CD4-positive, alpha-beta T cell treated with Interleukin-6 for 4 hours (primary cell): ENCODE measurements around the gene LRRC2.

Experiments
- DNase-seq: peaks from one replicate; pipeline ENCODE4 v3.0.0-alpha.2; 2020; ENCODE audit warnings: mixed read lengths

The LRRC2 gene

GRCh38 chr3:46471371-46471914 is 94.7 kb downstream of the LRRC2 start:
- no peak for DNase-seq

- DNase-seq = no peak
These were observed 95.3 kb downstream of the LRRC2 start for GRCh38 chr3:46470831-46471230.

- no peak for DNase-seq
These were observed 96.3 kb downstream of the LRRC2 start for GRCh38 chr3:46469680-46470357.

- no peak for DNase-seq
These were observed 97.1 kb downstream of the LRRC2 start for GRCh38 chr3:46468753-46469600.

GRCh38 chr3:46467562-46467961 is 98.5 kb downstream of the LRRC2 start:
- DNase-seq = no peak

GRCh38 chr3:46466871-46467403 is 99.2 kb downstream of the LRRC2 start:
- no peak for DNase-seq

- no peak for DNase-seq
These were observed 99.8 kb downstream of the LRRC2 start for GRCh38 chr3:46466273-46466672.
